SK-N-SH (cell line): Measurements from ENCODE around the gene ARFGEF2.

ENCODE experiments used
- ELF1 ChIP-seq: IDR thresholded peaks from 2 replicates; pipeline ENCODE4 v1.4.0; 2012
- EP300 ChIP-seq, 2 experiments: IDR thresholded peaks; 2 replicates each; pipeline versions ENCODE4 v1.4.0 to v1.6.1; 2012; ENCODE audit warnings: borderline replicate concordance in 1 of 2, low read depth in 1 of 2, low read length in 1 of 2
- FOSL2 ChIP-seq: IDR thresholded peaks from 2 replicates; pipeline ENCODE4 v1.4.0; 2012; ENCODE audit warnings: low read depth, mild to moderate bottlenecking, moderate library complexity, borderline replicate concordance
- GABPA ChIP-seq: IDR thresholded peaks from 2 replicates; pipeline ENCODE4 v1.4.0; 2012; ENCODE audit warnings: low read depth, mild to moderate bottlenecking
- NRF1 ChIP-seq: IDR thresholded peaks from 2 replicates; pipeline ENCODE4 v1.6.1; 2012; ENCODE audit warnings: low read depth, mild to moderate bottlenecking, low read length
- POLR2AphosphoS5 ChIP-seq: IDR thresholded peaks from 2 replicates; pipeline ENCODE4 v1.6.1; 2012; ENCODE audit warnings: low read depth, low read length
- RFX5 ChIP-seq: IDR thresholded peaks from 2 replicates; pipeline ENCODE4 v1.6.1; 2012; ENCODE audit warnings: mild to moderate bottlenecking, improper control_type of control experiment, low read length
- SIN3A ChIP-seq: IDR thresholded peaks from 2 replicates; pipeline ENCODE4 v1.6.1; 2012; ENCODE audit warnings: low read depth, mild to moderate bottlenecking, low read length, moderate library complexity, borderline replicate concordance
- SMC3 ChIP-seq: IDR thresholded peaks from 2 replicates; pipeline ENCODE4 v1.6.1; 2012; ENCODE audit warnings: low read depth, low read length, improper control_type of control experiment
- TAF1 ChIP-seq: IDR thresholded peaks from 2 replicates; pipeline ENCODE4 v1.6.1; 2012; ENCODE audit warnings: low read depth, mild to moderate bottlenecking, low read length, moderate library complexity, borderline replicate concordance
- TEAD4 ChIP-seq: IDR thresholded peaks from 2 replicates; pipeline ENCODE4 v1.4.0; 2012; ENCODE audit warnings: mild to moderate bottlenecking, borderline replicate concordance; ENCODE audit not compliant: insufficient read depth
- YY1 ChIP-seq: IDR thresholded peaks from 2 replicates; pipeline ENCODE4 v1.4.0; 2012; ENCODE audit warnings: low read depth, mild to moderate bottlenecking
- TF ChIP-seq, protein P1 (sequence below): fragments of 200-600 bp; sonication (generic); IDR thresholded peaks from 2 replicates; pipeline ENCODE4 v1.6.1; 2017; ENCODE audit warnings: antibody characterized with exemption, mild to moderate bottlenecking, moderate library complexity

- no peak for TF ChIP-seq ELF1
- no peak for TF ChIP-seq EP300 (IDR thresholded peaks at IDR 0.05; ENCODE audit: borderline replicate concordance in 1 of 2, low read depth in 1 of 2, low read length in 1 of 2)
- TF ChIP-seq YY1, result no peak
- TF ChIP-seq, protein P1, sequence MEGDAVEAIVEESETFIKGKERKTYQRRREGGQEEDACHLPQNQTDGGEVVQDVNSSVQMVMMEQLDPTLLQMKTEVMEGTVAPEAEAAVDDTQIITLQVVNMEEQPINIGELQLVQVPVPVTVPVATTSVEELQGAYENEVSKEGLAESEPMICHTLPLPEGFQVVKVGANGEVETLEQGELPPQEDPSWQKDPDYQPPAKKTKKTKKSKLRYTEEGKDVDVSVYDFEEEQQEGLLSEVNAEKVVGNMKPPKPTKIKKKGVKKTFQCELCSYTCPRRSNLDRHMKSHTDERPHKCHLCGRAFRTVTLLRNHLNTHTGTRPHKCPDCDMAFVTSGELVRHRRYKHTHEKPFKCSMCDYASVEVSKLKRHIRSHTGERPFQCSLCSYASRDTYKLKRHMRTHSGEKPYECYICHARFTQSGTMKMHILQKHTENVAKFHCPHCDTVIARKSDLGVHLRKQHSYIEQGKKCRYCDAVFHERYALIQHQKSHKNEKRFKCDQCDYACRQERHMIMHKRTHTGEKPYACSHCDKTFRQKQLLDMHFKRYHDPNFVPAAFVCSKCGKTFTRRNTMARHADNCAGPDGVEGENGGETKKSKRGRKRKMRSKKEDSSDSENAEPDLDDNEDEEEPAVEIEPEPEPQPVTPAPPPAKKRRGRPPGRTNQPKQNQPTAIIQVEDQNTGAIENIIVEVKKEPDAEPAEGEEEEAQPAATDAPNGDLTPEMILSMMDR, result no peak
- TF ChIP-seq FOSL2, result no peak
- no peak for TF ChIP-seq GABPA
- no peak for TF ChIP-seq TAF1
- no peak for TF ChIP-seq SIN3A
- TF ChIP-seq SMC3, result no peak
- no peak for TF ChIP-seq RFX5
- TF ChIP-seq POLR2AphosphoS5, result no peak
- no peak for TF ChIP-seq NRF1
- TF ChIP-seq TEAD4, result no peak
Observed at GRCh38 chr20:49052334-49052733, 130.8 kb downstream of the ARFGEF2 start.
